SU-DHL-6 (cell line): Measurements from ENCODE around the gene KCTD16.
A peak's percentile ranks its signal among the peaks of the same experiment; 100 is the strongest.

Experiments
- H2AFZ ChIP-seq: fragments of 200-600 bp; sonication (generic); 2 replicates; pipeline ENCODE4 v1.6.1; 2014; ENCODE audit warnings: low read depth, mild to moderate bottlenecking, moderate library complexity, mixed read lengths, antibody characterized with exemption, low read length; ENCODE audit not compliant: severe bottlenecking
- H3F3A ChIP-seq: fragments of 200-600 bp; shearing (Covaris generic); 2 replicates; pipeline ENCODE4 v1.6.0; 2016; ENCODE audit warnings: antibody characterized with exemption, mild to moderate bottlenecking; ENCODE audit not compliant: insufficient read depth
- H3K27ac ChIP-seq: fragments of 200-600 bp; sonication (generic); 2 replicates; pipeline ENCODE4 v1.5.1; 2016; ENCODE audit warnings: low read depth, mild to moderate bottlenecking, low read length, moderate library complexity, mixed read lengths
- H3K27me3 ChIP-seq: fragments of 200-600 bp; sonication (generic), shearing (Covaris generic); 2 replicates; pipeline ENCODE4 v1.6.0; 2014; ENCODE audit warnings: mild to moderate bottlenecking, low read length
- H3K36me3 ChIP-seq: fragments of 200-600 bp; sonication (generic); 2 replicates; pipeline ENCODE4 v1.6.1; 2014; ENCODE audit warnings: mild to moderate bottlenecking, low read length, mixed read lengths
- H3K4me2 ChIP-seq: fragments of 300-600, 200-600 bp; shearing (Covaris generic), sonication (generic); 2 replicates; pipeline ENCODE4 v1.6.0; 2014; ENCODE audit warnings: low read length, low read depth, mild to moderate bottlenecking; ENCODE audit not compliant: poor library complexity, severe bottlenecking
- H3K4me3 ChIP-seq: fragments of 200-600 bp; sonication (generic); 2 replicates; pipeline ENCODE4 v1.5.1; 2014; ENCODE audit warnings: antibody characterized with exemption, low read length, mild to moderate bottlenecking, mixed read lengths; ENCODE audit not compliant: insufficient read depth, poor library complexity, severe bottlenecking
- H3K79me2 ChIP-seq: fragments of 200-600 bp; sonication (generic); 2 replicates; pipeline ENCODE4 v1.6.1; 2014; ENCODE audit warnings: mild to moderate bottlenecking, low read length, moderate library complexity; ENCODE audit not compliant: insufficient read depth
- H3K9ac ChIP-seq: fragments of 200-600 bp; sonication (generic); 2 replicates; pipeline ENCODE4 v1.7.0; 2014; ENCODE audit warnings: mild to moderate bottlenecking, low read length
- H3K9me2 ChIP-seq: fragments of 200-600 bp; sonication (generic); replicated peaks from 2 replicates; pipeline ENCODE4 v1.6.1; 2014; ENCODE audit warnings: low read length; ENCODE audit not compliant: insufficient read depth
- H3K9me3 ChIP-seq: fragments of 200-600 bp; sonication (generic); 2 replicates; pipeline ENCODE4 v1.6.1; 2014; ENCODE audit warnings: low read length, mixed read lengths; ENCODE audit not compliant: insufficient read depth
- H4K20me1 ChIP-seq: fragments of 200-600 bp; sonication (generic); 2 replicates; pipeline ENCODE4 v1.6.1; 2014; ENCODE audit warnings: low read depth, mild to moderate bottlenecking, antibody characterized with exemption, low read length, moderate library complexity, mixed read lengths
- EZH2phosphoT487 ChIP-seq: fragments of 200-600 bp; sonication (generic), shearing (Covaris generic); conservative IDR thresholded peaks from 2 replicates; pipeline ENCODE4 v1.6.1; 2018; ENCODE audit warnings: mild to moderate bottlenecking, antibody characterized with exemption, low read length, moderate library complexity, mixed read lengths
- TF ChIP-seq, protein P1 (sequence below): fragments of 200-600 bp; sonication (generic); IDR thresholded peaks from one replicate; pipeline ENCODE4 v1.5.1; 2017; ENCODE audit warnings: antibody characterized with exemption, mild to moderate bottlenecking, low read length, moderate library complexity; ENCODE audit not compliant: insufficient read depth, poor library complexity, severe bottlenecking

Gene KCTD16

GRCh38 chr5:144187699-144188294, 17.1 kb downstream of the KCTD16 start:
- H3K27ac ChIP-seq, result peak overlapping the region; percentile 97
- peak overlapping the region; percentile 21 for H3K4me3 ChIP-seq
- H3K79me2 ChIP-seq, result no peaks in the 10 kb centered on the region
- H2AFZ ChIP-seq, result peak overlapping the region; percentile 8
- H3K36me3 ChIP-seq, result no peaks in the 10 kb centered on the region
- H3F3A ChIP-seq, result peaks cover 52% of the 10 kb centered on the region
- H3K9me2 ChIP-seq, result no peaks in the 10 kb centered on the region
- peak overlapping the region; percentile 55 for H3K9ac ChIP-seq
- H3K27me3 ChIP-seq, result no peaks in the 10 kb centered on the region
- H3K9me3 ChIP-seq, result no peaks in the 10 kb centered on the region
- TF ChIP-seq EZH2phosphoT487, result no peak
- TF ChIP-seq, protein P1, sequence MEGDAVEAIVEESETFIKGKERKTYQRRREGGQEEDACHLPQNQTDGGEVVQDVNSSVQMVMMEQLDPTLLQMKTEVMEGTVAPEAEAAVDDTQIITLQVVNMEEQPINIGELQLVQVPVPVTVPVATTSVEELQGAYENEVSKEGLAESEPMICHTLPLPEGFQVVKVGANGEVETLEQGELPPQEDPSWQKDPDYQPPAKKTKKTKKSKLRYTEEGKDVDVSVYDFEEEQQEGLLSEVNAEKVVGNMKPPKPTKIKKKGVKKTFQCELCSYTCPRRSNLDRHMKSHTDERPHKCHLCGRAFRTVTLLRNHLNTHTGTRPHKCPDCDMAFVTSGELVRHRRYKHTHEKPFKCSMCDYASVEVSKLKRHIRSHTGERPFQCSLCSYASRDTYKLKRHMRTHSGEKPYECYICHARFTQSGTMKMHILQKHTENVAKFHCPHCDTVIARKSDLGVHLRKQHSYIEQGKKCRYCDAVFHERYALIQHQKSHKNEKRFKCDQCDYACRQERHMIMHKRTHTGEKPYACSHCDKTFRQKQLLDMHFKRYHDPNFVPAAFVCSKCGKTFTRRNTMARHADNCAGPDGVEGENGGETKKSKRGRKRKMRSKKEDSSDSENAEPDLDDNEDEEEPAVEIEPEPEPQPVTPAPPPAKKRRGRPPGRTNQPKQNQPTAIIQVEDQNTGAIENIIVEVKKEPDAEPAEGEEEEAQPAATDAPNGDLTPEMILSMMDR, result no peak
- H3K4me2 ChIP-seq, result peak overlapping the region; percentile 80
- no peaks in the 10 kb centered on the region for H4K20me1 ChIP-seq

- Histone ChIP-seq H3K4me2 (peak overlapping the region; percentile 78), H3K27ac (peak overlapping the region; percentile 97), H2AFZ (no peak overlapping the region), H3K9me3 (no peaks in the 10 kb centered on the region), H3K9me2 (no peaks in the 10 kb centered on the region), H4K20me1 (no peaks in the 10 kb centered on the region), H3K79me2 (no peaks in the 10 kb centered on the region), H3K4me3 (no peak overlapping the region), H3K9ac (peak overlapping the region; percentile 55), H3K27me3 (no peaks in the 10 kb centered on the region), H3F3A (peaks cover 52% of the 10 kb centered on the region), H3K36me3 (no peaks in the 10 kb centered on the region)
- TF ChIP-seq, protein P1, result no peak
- no peak for TF ChIP-seq EZH2phosphoT487
Observed at GRCh38 chr5:144189800-144190429, 19.2 kb downstream of the KCTD16 start.

GRCh38 chr5:144191531-144191930, 20.9 kb downstream of the KCTD16 start:
- Histone ChIP-seq H2AFZ (peak overlapping the region; percentile 83), H3K9ac (peak overlapping the region; percentile 55)

More at GRCh38 chr5:144191531-144191930, 20.9 kb downstream of the KCTD16 start:
- H3K4me3 ChIP-seq, result peak overlapping the region; percentile 9
- H3K4me2 ChIP-seq, result peak overlapping the region; percentile 78
- H3K79me2 ChIP-seq, result no peaks in the 10 kb centered on the region
- H3K9me3 ChIP-seq, result no peaks in the 10 kb centered on the region
- no peaks in the 10 kb centered on the region for H3K36me3 ChIP-seq
- no peaks in the 10 kb centered on the region for H4K20me1 ChIP-seq
- H3K27ac ChIP-seq, result peak overlapping the region; percentile 97
- TF ChIP-seq, protein P1, result no peak
- TF ChIP-seq EZH2phosphoT487, result no peak
- H3K9me2 ChIP-seq, result no peaks in the 10 kb centered on the region
- H3K27me3 ChIP-seq, result no peaks in the 10 kb centered on the region
- peaks cover 46% of the 10 kb centered on the region for H3F3A ChIP-seq
